WTC11 (cell line): ENCODE measurements around the gene MAML2.

Experiments used
- CTCF ChIP-seq: fragments of 200-600 bp; IDR thresholded peaks from 2 replicates; pipeline ENCODE4 v1.8.0; 2022; ENCODE audit warnings: antibody characterized with exemption
- E2F1 ChIP-seq: sonication (generic); formaldehyde crosslinking; IDR thresholded peaks from 2 replicates; pipeline ENCODE4 v1.8.0; 2022; ENCODE audit warnings: mild to moderate bottlenecking, missing genetic modification reagents
- FOXK1 ChIP-seq: sonication (generic); formaldehyde crosslinking; IDR thresholded peaks from 2 replicates; pipeline ENCODE4 v1.8.0; 2022; ENCODE audit warnings: mild to moderate bottlenecking, moderate library complexity, missing genetic modification reagents
- HMGXB4 ChIP-seq: sonication (generic); formaldehyde crosslinking; IDR thresholded peaks from 2 replicates; pipeline ENCODE4 v1.8.1; 2023; ENCODE audit warnings: mild to moderate bottlenecking, moderate library complexity, missing genetic modification reagents
- IRF2 ChIP-seq: sonication (generic); formaldehyde crosslinking; IDR thresholded peaks from 2 replicates; pipeline ENCODE4 v1.8.0; 2022; ENCODE audit warnings: low read depth, missing genetic modification reagents, borderline replicate concordance
- MAX ChIP-seq: sonication (generic); formaldehyde crosslinking; IDR thresholded peaks from 2 replicates; pipeline ENCODE4 v1.8.0; 2022; ENCODE audit warnings: mild to moderate bottlenecking, missing genetic modification reagents
- MLX ChIP-seq: sonication (generic); formaldehyde crosslinking; IDR thresholded peaks from 2 replicates; pipeline ENCODE4 v1.8.1; 2023; ENCODE audit warnings: mild to moderate bottlenecking, missing genetic modification reagents, moderate library complexity
- NR3C1 ChIP-seq: sonication (generic); formaldehyde crosslinking; conservative IDR thresholded peaks from 2 replicates; pipeline ENCODE4 v1.8.1; 2023; ENCODE audit warnings: low read depth, mild to moderate bottlenecking, missing genetic modification reagents
- ZNF263 ChIP-seq: sonication (generic); formaldehyde crosslinking; IDR thresholded peaks from 2 replicates; pipeline ENCODE4 v1.8.1; 2022; ENCODE audit warnings: low read depth, mild to moderate bottlenecking, moderate library complexity, missing genetic modification reagents
- ZNF425 ChIP-seq: fragments of 250-450 bp; sonication (Bioruptor Pico); conservative IDR thresholded peaks from 2 replicates; pipeline ENCODE4 v1.9.0; 2021; ENCODE audit warnings: mild to moderate bottlenecking

GRCh38 chr11:96303980-96304379 lies 39.0 kb downstream of the MAML2 start:
- TF ChIP-seq CTCF (no peak), NR3C1 (no peak), FOXK1 (CRISPR knock-in tag) (no peak), ZNF425 (CRISPR knock-in tag) (no peak), ZNF263 (no peak), MLX (CRISPR knock-in tag) (no peak), E2F1 (CRISPR knock-in tag) (no peak), MAX (CRISPR knock-in tag) (no peak), IRF2 (CRISPR knock-in tag) (no peak), HMGXB4 (CRISPR knock-in tag) (no peak)
